Caco-2 (cell line): Measurements from ENCODE around the gene MAML2. TPM values are rescaled to one million over a fixed set of nuclear protein-coding genes. Genes with fewer than 3 reads are reported as not detected.

Experiments used
- BruUV-seq: library from RNA; stranded (reverse); fragments of 400-500 nt; replicated peaks from 2 replicates; lab custom pipeline; 2021; lab: Mats Ljungman, UMichigan
- CTCF ChIA-PET: fragments of 300-600 bp; sonication (Branson Sonifier 250); formaldehyde crosslinking; loops from one replicate; lab custom pipeline; 2022; ENCODE audit warnings: antibody characterized with exemption; lab: Charles Lee
- POLR2A ChIA-PET: fragments of 300-600 bp; sonication (Branson Sonifier 250); formaldehyde crosslinking; loops from one replicate; lab custom pipeline; 2022; ENCODE audit warnings: antibody characterized with exemption; lab: Charles Lee
- DNase-seq, 2 experiments: peaks; one replicate each; pipeline versions ENCODE4 v3.0.0 to v3.0.0-alpha.2; 2020 to 2022
- H3K27me3 ChIP-seq: replicated peaks from 2 replicates; pipeline ENCODE4 v1.6.0; 2011; ENCODE audit warnings: low read length; ENCODE audit not compliant: control insufficient read depth, insufficient read depth
- H3K36me3 ChIP-seq: 2 replicates; pipeline ENCODE4 v1.5.1; 2011; ENCODE audit warnings: low read length; ENCODE audit not compliant: control insufficient read depth, insufficient read depth
- H3K4me1 ChIP-seq: fragments of 250-450 bp; sonication (Bioruptor Pico); 2 replicates; pipeline ENCODE4 v1.5.1; 2020; ENCODE audit warnings: mild to moderate bottlenecking
- H3K4me3 ChIP-seq: 2 replicates; pipeline ENCODE4 v1.5.1; 2011; ENCODE audit warnings: low read depth, mild to moderate bottlenecking, control low read depth, low read length
- H3K9me3 ChIP-seq: fragments of 250-450 bp; sonication (Bioruptor Pico); 2 replicates; pipeline ENCODE4 v1.5.1; 2020; ENCODE audit warnings: mild to moderate bottlenecking, moderate library complexity
- H3K27ac Mint-ChIP-seq: one replicate; pipeline ENCODE4 v1.8.0; 2022; ENCODE audit warnings: mixed read lengths; ENCODE audit not compliant: unreplicated experiment
- H3K27me3 Mint-ChIP-seq: one replicate; pipeline ENCODE4 v1.8.0; 2022; ENCODE audit warnings: mixed read lengths; ENCODE audit not compliant: insufficient read depth, unreplicated experiment
- H3K36me3 Mint-ChIP-seq: one replicate; pipeline ENCODE4 v1.8.0; 2022; ENCODE audit warnings: mild to moderate bottlenecking, mixed read lengths; ENCODE audit not compliant: insufficient read depth, unreplicated experiment
- H3K4me1 Mint-ChIP-seq: one replicate; pipeline ENCODE4 v1.8.0; 2022; ENCODE audit warnings: low read depth, mixed read lengths; ENCODE audit not compliant: unreplicated experiment
- H3K4me3 Mint-ChIP-seq: one replicate; pipeline ENCODE4 v1.8.0; 2022; ENCODE audit warnings: mild to moderate bottlenecking, moderate library complexity, mixed read lengths; ENCODE audit not compliant: unreplicated experiment
- H3K9me3 Mint-ChIP-seq: one replicate; pipeline ENCODE4 v1.8.0; 2022; ENCODE audit warnings: mixed read lengths; ENCODE audit not compliant: unreplicated experiment
- intact Hi-C: fragments of 100-400 bp; cut with micrococcal nuclease; formaldehyde crosslinking; loops from one replicate; pipeline ENCODE4 v1.10.0; 2022; ENCODE audit not compliant: unreplicated experiment
- total RNA-seq: library from RNA; stranded (reverse); gene quantifications from 2 replicates; pipeline ENCODE4 v1.2.3, GENCODE V29; 2022
- TF ChIP-seq, protein P1 (sequence below), 2 experiments: fragments of 200-600 bp in 1 of 2; IDR thresholded peaks; 1 replicate in 1 of 2; 2 replicates in 1 of 2; pipeline versions ENCODE4 v1.5.1 to v1.8.0; 2011 to 2022; ENCODE audit warnings: antibody characterized with exemption in 1 of 2, control low read depth in 1 of 2, inconsistent platforms in 1 of 2, low read depth in 1 of 2, low read length in 1 of 2, mild to moderate bottlenecking in 1 of 2, moderate library complexity in 1 of 2; ENCODE audit not compliant: insufficient read depth in 1 of 2, severe bottlenecking in 1 of 2, unreplicated experiment in 1 of 2

MAML2 gene
- total RNA-seq, 1 experiment from 2014 or later = 11.5 TPM

DNA sequence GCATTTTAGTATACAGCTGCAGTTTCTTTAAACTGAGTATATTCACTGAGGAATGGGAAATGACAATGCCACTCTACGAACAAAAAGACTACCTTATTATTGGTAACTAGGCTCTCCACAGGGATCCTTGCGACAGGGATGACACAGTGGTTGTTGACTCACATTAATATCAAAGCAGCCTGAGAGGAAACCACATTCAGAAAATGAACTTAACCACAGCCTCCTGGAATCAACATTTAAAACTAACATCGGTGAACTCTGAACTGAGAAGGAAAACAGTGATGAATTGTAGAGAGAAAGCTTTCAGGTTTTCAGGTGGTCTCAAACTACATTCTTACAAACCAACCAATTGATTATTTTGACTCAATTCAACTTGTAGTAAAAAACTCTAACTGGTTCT lies 328.8 kb downstream of the MAML2 start:
- no peak overlapping the region for H3K4me3 Mint-ChIP-seq
- ChIA-PET POLR2A (interaction anchor here (0.6 kb wide), 1 partner anchor 327 kb away, joined by 3 read pairs; no protein-coding TSS in a partner anchor), CTCF (interaction anchor here (0.6 to 2.0 kb wide), 2 partner anchors 55 to 329 kb away, joined by 5 to 7 read pairs; partner anchors contain the start of gene MAML2)
- intact Hi-C loops = no loop called here
- Histone ChIP-seq H3K36me3 (no peaks in the 10 kb centered on the region), H3K4me3 (no peak overlapping the region), H3K9me3 (no peaks in the 10 kb centered on the region), H3K4me1 (peaks cover 32% of the 10 kb centered on the region), H3K27me3 (no peaks in the 10 kb centered on the region)
- no peaks in the 10 kb centered on the region for H3K9me3 Mint-ChIP-seq
- no peaks in the 10 kb centered on the region for H3K27me3 Mint-ChIP-seq
- no TSS peak for BruUV-seq
- TF ChIP-seq, protein P1, sequence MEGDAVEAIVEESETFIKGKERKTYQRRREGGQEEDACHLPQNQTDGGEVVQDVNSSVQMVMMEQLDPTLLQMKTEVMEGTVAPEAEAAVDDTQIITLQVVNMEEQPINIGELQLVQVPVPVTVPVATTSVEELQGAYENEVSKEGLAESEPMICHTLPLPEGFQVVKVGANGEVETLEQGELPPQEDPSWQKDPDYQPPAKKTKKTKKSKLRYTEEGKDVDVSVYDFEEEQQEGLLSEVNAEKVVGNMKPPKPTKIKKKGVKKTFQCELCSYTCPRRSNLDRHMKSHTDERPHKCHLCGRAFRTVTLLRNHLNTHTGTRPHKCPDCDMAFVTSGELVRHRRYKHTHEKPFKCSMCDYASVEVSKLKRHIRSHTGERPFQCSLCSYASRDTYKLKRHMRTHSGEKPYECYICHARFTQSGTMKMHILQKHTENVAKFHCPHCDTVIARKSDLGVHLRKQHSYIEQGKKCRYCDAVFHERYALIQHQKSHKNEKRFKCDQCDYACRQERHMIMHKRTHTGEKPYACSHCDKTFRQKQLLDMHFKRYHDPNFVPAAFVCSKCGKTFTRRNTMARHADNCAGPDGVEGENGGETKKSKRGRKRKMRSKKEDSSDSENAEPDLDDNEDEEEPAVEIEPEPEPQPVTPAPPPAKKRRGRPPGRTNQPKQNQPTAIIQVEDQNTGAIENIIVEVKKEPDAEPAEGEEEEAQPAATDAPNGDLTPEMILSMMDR (IDR thresholded peaks at IDR 0.05; ENCODE audit: insufficient read depth in 1 of 2, low read depth in 1 of 2, low read length in 1 of 2, severe bottlenecking in 1 of 2, unreplicated experiment in 1 of 2) = no peak
- H3K27ac Mint-ChIP-seq = no peak overlapping the region
- peaks cover 14% of the 10 kb centered on the region for H3K4me1 Mint-ChIP-seq
- no peak for DNase-seq
- no peaks in the 10 kb centered on the region for H3K36me3 Mint-ChIP-seq

DNA sequence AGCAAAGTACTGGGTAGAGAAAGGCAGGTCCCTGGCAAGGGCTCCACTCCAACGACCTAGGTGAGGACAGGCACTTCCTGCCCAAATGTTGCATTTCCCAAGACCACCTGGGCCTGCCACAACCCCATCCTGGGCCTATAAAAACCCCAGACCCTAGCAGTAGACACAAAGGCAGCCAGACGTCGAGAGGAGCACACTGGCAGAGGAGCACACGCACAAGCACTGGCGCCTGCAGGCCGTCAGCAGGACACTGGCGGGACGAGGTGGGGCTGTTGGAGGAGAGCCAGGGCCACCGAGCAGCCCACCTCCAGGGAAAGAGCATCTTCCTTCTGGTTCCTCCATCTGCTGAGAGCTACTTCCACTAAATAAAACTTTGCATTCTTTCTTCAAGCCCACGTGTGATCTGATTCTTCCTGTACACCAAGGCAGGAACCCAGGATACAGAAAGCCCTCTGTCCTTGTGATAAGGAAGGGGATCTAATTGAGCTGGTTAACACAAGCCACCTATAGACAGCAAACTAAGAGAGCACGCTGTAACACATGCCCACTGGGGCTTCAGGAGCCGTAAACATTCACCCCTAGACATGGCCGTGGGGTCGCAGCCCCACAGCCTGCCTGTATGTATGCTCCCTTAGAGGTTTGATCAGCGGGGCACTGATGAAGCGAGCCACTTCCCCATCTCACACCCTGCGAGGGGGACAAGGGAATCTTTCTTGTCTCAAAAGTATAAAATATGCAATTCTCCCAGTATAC lies 329.4 kb downstream of the MAML2 start:
- no peak overlapping the region for H3K4me3 ChIP-seq
- CTCF ChIA-PET = interaction anchor here (2.0 to 2.3 kb wide), 2 partner anchors 330 kb away, joined by 5 to 7 read pairs; partner anchors contain the start of gene MAML2
- intact Hi-C loops = loop anchor here (2.0 kb wide), 2 partner anchors 77 to 329 kb away; partner anchors contain the start of gene MAML2
- POLR2A ChIA-PET = no interaction called here
- Mint-ChIP-seq H3K9me3 (no peaks in the 10 kb centered on the region), H3K4me1 (peaks cover 14% of the 10 kb centered on the region), H3K27me3 (no peaks in the 10 kb centered on the region), H3K36me3 (no peaks in the 10 kb centered on the region), H3K27ac (no peak overlapping the region), H3K4me3 (no peak overlapping the region)
- H3K9me3 ChIP-seq = no peaks in the 10 kb centered on the region
- peaks cover 32% of the 10 kb centered on the region for H3K4me1 ChIP-seq
- H3K36me3 ChIP-seq = no peaks in the 10 kb centered on the region
- no peak for DNase-seq
- TF ChIP-seq, protein P1 (IDR thresholded peaks at IDR 0.05; ENCODE audit: insufficient read depth in 1 of 2, low read depth in 1 of 2, low read length in 1 of 2, severe bottlenecking in 1 of 2, unreplicated experiment in 1 of 2) = no peak
- BruUV-seq = no TSS peak
- no peaks in the 10 kb centered on the region for H3K27me3 ChIP-seq

DNA sequence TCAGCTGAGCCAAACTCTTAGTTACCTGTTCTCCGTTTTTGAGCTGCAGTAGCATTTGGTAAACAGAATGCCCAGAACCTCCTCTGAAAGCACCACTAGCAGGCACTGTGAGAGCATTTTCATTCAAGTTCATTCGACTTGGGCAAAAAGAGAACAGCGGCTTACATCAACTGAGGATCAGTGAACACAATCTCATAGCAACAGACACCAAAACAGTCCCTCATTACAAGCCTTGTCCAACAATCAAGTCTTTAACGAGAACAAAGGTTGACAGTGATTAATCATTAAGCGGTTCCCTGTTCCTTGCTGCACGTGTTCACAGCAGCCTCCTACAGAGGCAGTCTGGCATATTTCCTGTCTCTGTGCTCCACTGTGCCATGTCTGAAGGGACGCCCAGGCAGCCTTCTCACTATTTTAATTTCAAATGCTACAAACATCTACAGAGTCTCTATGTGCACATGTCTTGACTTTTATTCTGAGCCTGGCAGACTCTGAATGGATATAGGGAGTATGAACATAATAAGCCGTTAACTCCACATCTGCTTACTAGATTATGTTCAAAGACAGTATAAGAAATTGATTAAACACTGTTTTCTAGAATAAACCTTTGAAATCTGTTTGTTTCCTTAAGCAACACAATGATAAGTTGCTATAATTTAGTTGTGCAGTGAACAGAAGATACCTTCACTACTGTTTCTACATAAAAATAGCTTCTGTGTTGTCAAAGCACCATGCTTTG lies 330.7 kb downstream of the MAML2 start:
- H3K4me3 ChIP-seq = no peak overlapping the region
- peak; percentile 62 to 69 for DNase-seq
- TF ChIP-seq, protein P1 (IDR thresholded peaks at IDR 0.05; ENCODE audit: insufficient read depth in 1 of 2, low read depth in 1 of 2, low read length in 1 of 2, severe bottlenecking in 1 of 2, unreplicated experiment in 1 of 2) = peak; percentile 38 to 70
- H3K4me1 ChIP-seq = peaks cover 32% of the 10 kb centered on the region
- ChIA-PET POLR2A (no interaction called here), CTCF (interaction anchor here (0.7 to 2.3 kb wide), 3 partner anchors 39 to 331 kb away, joined by 3 to 7 read pairs (median 4); partner anchors contain the start of gene MAML2)
- Mint-ChIP-seq H3K27ac (no peak overlapping the region), H3K36me3 (no peaks in the 10 kb centered on the region), H3K27me3 (no peaks in the 10 kb centered on the region), H3K4me1 (peaks cover 14% of the 10 kb centered on the region), H3K9me3 (no peaks in the 10 kb centered on the region), H3K4me3 (no peak overlapping the region)
- no peaks in the 10 kb centered on the region for H3K27me3 ChIP-seq
- H3K9me3 ChIP-seq = no peaks in the 10 kb centered on the region
- intact Hi-C loops = loop anchor here (1.0 to 2.0 kb wide), 4 partner anchors 38 to 331 kb away; partner anchors contain the start of gene MAML2
- no TSS peak for BruUV-seq
- H3K36me3 ChIP-seq = no peaks in the 10 kb centered on the region
